ENCODE measurements around the gene FRMPD1. TPM values are rescaled to one million over a fixed set of nuclear protein-coding genes. Genes with fewer than 3 reads are reported as not detected.

Gene FRMPD1
- total and polyA plus RNA-seq, 7 donors = 0.16 to 0.71 (median 0.28) TPM; not detected in 2

DNA sequence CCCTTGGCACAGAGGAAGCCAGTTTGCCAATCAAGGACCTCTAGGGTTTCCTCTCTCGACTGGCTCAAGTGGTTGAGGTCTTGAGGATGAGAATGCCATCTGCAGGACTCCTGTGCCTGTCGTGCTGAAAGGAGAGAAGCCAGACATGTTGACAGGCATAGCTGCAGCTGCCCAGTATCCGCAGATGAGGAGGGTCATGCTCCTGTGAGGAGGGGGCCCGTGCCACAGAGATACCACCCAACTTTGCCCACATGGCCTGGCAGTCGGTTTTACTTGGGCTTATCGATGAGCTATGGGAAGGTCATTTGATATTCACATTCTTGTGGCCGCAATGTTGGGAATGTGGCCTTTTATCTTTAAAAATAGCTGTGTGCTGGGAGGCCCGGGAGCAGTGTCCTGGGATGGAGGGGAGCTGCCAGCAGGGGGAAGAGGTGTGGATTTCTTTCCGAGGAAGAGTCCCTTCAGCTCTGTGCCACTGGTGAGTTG lies 17.4 kb downstream of the FRMPD1 start:
- intact Hi-C loops (cut with DNase I) = no loop called here
- Histone ChIP-seq H3K27me3 (peaks cover 0 to 9% (median 0%) of the 10 kb centered on the region in 3 donors), H3K9me3 (no peaks in the 10 kb centered on the region), H3K36me3 (no peaks in the 10 kb centered on the region), H3K4me1 (no peaks in the 10 kb centered on the region), H3K27ac (no peak overlapping the region), H3K4me3 (no peak overlapping the region)
- WGBS, 2 donors = 54 to 68% methylated on average over 9 of the region's 9 CpGs
- TF ChIP-seq EP300 (IDR thresholded peaks at IDR 0.05) (no peak), POLR2A (IDR thresholded peaks at IDR 0.05) (no peak), POLR2AphosphoS5 (IDR thresholded peaks at IDR 0.05) (no peak)
- DNase-seq = no peak

- no peak overlapping the region for H3K27ac ChIP-seq
- H3K4me3 ChIP-seq = no peak overlapping the region
- intact Hi-C loops (cut with DNase I) = no loop called here
- 29 to 64% methylated on average over 5 of the region's 5 CpGs for WGBS, 2 donors
- H3K27me3 ChIP-seq = peaks cover 0 to 9% (median 0%) of the 10 kb centered on the region in 3 donors
- TF ChIP-seq EP300 (IDR thresholded peaks at IDR 0.05) (no peak), POLR2A (IDR thresholded peaks at IDR 0.05) (no peak), CTCF (IDR thresholded peaks at IDR 0.05) (no peak), POLR2AphosphoS5 (IDR thresholded peaks at IDR 0.05) (no peak)
- no peaks in the 10 kb centered on the region for H3K9me3 ChIP-seq
- DNase-seq = no peak
- H3K4me1 ChIP-seq = no peaks in the 10 kb centered on the region
- H3K36me3 ChIP-seq = no peaks in the 10 kb centered on the region
These were observed 18.5 kb downstream of the FRMPD1 start for GRCh38 chr9:37669232-37669631.

DNA sequence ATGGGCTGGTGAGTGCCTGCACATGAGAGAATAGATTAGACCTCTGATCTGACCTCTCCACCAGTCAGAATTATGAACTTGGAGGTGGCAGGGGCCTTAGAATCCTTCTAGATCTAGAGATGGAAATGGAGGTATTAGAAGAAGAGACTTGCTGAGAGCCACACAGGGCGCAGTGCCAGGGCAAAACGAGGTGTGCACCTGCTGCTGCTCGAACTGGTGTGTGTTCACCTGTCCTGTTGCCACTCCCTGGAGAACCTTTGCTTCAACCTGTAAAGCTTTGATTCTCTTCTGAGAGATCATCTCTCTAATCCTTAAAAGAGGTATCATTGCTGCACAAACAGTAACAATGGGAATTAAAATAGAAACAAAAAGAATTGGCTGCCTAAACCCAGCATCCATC lies 24.9 kb downstream of the FRMPD1 start:
- no peak overlapping the region for H3K4me3 ChIP-seq
- H3K27me3 ChIP-seq = no peaks in the 10 kb centered on the region
- H3K9me3 ChIP-seq = no peaks in the 10 kb centered on the region
- H3K36me3 ChIP-seq = no peaks in the 10 kb centered on the region
- intact Hi-C loops (cut with DNase I) = no loop called here
- TF ChIP-seq EP300 (IDR thresholded peaks at IDR 0.05) (no peak), POLR2A (IDR thresholded peaks at IDR 0.05) (no peak), POLR2AphosphoS5 (IDR thresholded peaks at IDR 0.05) (no peak), CTCF (IDR thresholded peaks at IDR 0.05) (no peak)
- WGBS, 2 donors = 12 to 52% methylated on average over 3 of the region's 3 CpGs
- no peak overlapping the region for H3K27ac ChIP-seq
- H3K4me1 ChIP-seq = no peaks in the 10 kb centered on the region
- no peak for DNase-seq

GRCh38 chr9:37676411-37676830 lies 25.7 kb downstream of the FRMPD1 start:
- intact Hi-C loops (cut with DNase I) = no loop called here
- H3K27me3 ChIP-seq = no peaks in the 10 kb centered on the region
- DNase-seq = no peak
- no peaks in the 10 kb centered on the region for H3K36me3 ChIP-seq
- H3K4me3 ChIP-seq = no peak overlapping the region
- WGBS, 2 donors = 18 to 57% methylated on average over 11 of the region's 11 CpGs
- H3K9me3 ChIP-seq = no peaks in the 10 kb centered on the region
- no peak overlapping the region for H3K27ac ChIP-seq
- TF ChIP-seq CTCF (IDR thresholded peaks at IDR 0.05) (no peak), POLR2A (IDR thresholded peaks at IDR 0.05) (no peak), EP300 (IDR thresholded peaks at IDR 0.05) (no peak), POLR2AphosphoS5 (IDR thresholded peaks at IDR 0.05) (no peak)
- H3K4me1 ChIP-seq = no peaks in the 10 kb centered on the region

DNA sequence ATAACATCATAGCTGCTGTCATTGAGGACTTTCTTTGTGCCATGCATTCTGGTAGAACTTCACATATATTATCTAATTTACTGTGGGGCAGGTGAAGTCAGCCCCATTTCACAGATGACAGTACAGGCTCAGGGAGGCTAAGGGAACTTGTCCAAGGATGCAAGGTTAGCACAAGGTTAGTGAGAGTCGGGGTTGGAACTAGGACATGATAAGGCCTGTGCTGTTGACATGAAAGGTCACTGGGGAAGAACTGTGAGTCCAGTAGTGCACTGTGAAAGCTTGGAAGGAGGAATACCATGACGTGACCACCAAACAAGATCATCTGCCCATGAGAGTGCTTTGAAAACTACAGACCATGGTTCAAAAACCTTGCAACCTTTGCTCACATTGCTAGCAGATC lies 26.7 kb downstream of the FRMPD1 start:
- 84 to 90% methylated on average over 2 of the region's 2 CpGs for WGBS, 2 donors
- intact Hi-C loops (cut with DNase I) = no loop called here
- TF ChIP-seq POLR2AphosphoS5 (IDR thresholded peaks at IDR 0.05) (no peak), POLR2A (IDR thresholded peaks at IDR 0.05) (no peak), EP300 (IDR thresholded peaks at IDR 0.05) (no peak), CTCF (IDR thresholded peaks at IDR 0.05) (no peak)
- Histone ChIP-seq H3K9me3 (no peaks in the 10 kb centered on the region), H3K4me1 (no peaks in the 10 kb centered on the region), H3K4me3 (no peak overlapping the region), H3K27ac (no peak overlapping the region), H3K36me3 (no peaks in the 10 kb centered on the region), H3K27me3 (no peaks in the 10 kb centered on the region)
- no peak for DNase-seq
